Tibial artery (tissue), 4 donors: ENCODE results near the gene CD28.
"Not testable (repeated sequence)": the region's sequence is repeated elsewhere in the genome, so short reads cannot be mapped to it uniquely, and the experiment has no call there.

Experiments used
- DNase-seq, 2 donors: peaks; one replicate each; pipeline ENCODE4 v3.0.0-alpha.2; 2019
- H3K27ac ChIP-seq, 2 donors: fragments of 200-600 bp; sonication (generic) in 1 of 2; 1 replicate in 1 of 2; 2 replicates in 1 of 2; pipeline ENCODE4 v1.5.1; 2018 to 2019; ENCODE audit warnings: mild to moderate bottlenecking in 1 of 2
- H3K27me3 ChIP-seq, 2 donors: fragments of 200-600 bp; sonication (generic) in 1 of 2; one replicate each; pipeline versions ENCODE4 v1.5.1 to v1.6.0; 2016 to 2019
- H3K36me3 ChIP-seq, 3 donors: fragments of 200-600 bp; sonication (generic) in 2 of 3; one replicate each; pipeline ENCODE4 v1.5.1; 2016 to 2019; ENCODE audit warnings: mild to moderate bottlenecking in 2 of 3
- H3K4me1 ChIP-seq, 4 donors: fragments of 200-600 bp; sonication (generic) in 2 of 4; 1 replicate in 3 of 4; 2 replicates in 1 of 4; pipeline ENCODE4 v1.5.1; 2016 to 2019
- H3K4me3 ChIP-seq, 2 donors: fragments of 200-600 bp; sonication (generic) in 1 of 2; 1 replicate in 1 of 2; 2 replicates in 1 of 2; pipeline ENCODE4 v1.5.1; 2018 to 2019; ENCODE audit warnings: mild to moderate bottlenecking in 2 of 2
- H3K9me3 ChIP-seq, 3 donors: fragments of 200-600 bp; sonication (generic) in 1 of 3; one replicate each; pipeline ENCODE4 v1.5.1; 2016 to 2019
- intact Hi-C: fragments of 100-400 bp; cut with DNase I; formaldehyde crosslinking; loops from one replicate; pipeline ENCODE4 v1.15.0; 2023; ENCODE audit warnings: low total_unique reads
- TF ChIP-seq, protein P1 (sequence below), 2 experiments: fragments of 200-600 bp in 1 of 2; fragments of 450-650 bp in 1 of 2; IDR thresholded peaks; one replicate each; pipeline ENCODE4 v1.5.1; 2017 to 2019; ENCODE audit warnings: antibody characterized with exemption in 2 of 2, mild to moderate bottlenecking in 1 of 2, moderate library complexity in 1 of 2

CD28 gene

GRCh38 chr2:203697190-203697589, 9.2 kb upstream of the CD28 start:
- Histone ChIP-seq H3K36me3 (no peaks in the 10 kb centered on the region), H3K4me1 (no peaks in the 10 kb centered on the region), H3K4me3 (no peak overlapping the region), H3K27me3 (no peaks in the 10 kb centered on the region), H3K27ac (no peak overlapping the region), H3K9me3 (no peaks in the 10 kb centered on the region)
- intact Hi-C loops = no loop called here
- TF ChIP-seq, protein P1, sequence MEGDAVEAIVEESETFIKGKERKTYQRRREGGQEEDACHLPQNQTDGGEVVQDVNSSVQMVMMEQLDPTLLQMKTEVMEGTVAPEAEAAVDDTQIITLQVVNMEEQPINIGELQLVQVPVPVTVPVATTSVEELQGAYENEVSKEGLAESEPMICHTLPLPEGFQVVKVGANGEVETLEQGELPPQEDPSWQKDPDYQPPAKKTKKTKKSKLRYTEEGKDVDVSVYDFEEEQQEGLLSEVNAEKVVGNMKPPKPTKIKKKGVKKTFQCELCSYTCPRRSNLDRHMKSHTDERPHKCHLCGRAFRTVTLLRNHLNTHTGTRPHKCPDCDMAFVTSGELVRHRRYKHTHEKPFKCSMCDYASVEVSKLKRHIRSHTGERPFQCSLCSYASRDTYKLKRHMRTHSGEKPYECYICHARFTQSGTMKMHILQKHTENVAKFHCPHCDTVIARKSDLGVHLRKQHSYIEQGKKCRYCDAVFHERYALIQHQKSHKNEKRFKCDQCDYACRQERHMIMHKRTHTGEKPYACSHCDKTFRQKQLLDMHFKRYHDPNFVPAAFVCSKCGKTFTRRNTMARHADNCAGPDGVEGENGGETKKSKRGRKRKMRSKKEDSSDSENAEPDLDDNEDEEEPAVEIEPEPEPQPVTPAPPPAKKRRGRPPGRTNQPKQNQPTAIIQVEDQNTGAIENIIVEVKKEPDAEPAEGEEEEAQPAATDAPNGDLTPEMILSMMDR (IDR thresholded peaks at IDR 0.05) = no peak
- no peak for DNase-seq

DNA sequence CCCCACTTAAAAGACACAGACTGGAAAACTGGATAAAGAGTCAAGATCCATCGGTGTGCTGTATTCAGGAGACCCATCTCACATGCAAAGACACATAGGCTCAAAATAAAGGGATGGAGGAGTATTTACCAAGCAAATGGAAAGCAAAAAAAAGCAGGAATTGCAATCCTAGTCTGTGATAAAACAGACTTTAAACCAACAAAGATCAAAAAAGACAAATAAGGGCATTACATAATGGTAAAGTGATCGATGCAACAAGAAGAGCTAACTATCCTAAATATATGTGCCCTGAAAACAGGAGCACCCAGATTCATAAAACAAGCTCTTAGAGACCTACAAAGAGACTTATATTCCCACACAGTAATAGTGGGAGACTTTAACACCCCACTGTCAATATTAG, 8.7 kb upstream of the CD28 start:
- H3K4me1 ChIP-seq, H3K36me3 ChIP-seq, H3K27ac ChIP-seq, intact Hi-C loops, H3K9me3 ChIP-seq, H3K4me3 ChIP-seq, H3K27me3 ChIP-seq, DNase-seq: not testable (repeated sequence)

GRCh38 chr2:203698410-203698809, 8.0 kb upstream of the CD28 start:
- intact Hi-C loops, H3K4me3 ChIP-seq, H3K27ac ChIP-seq, DNase-seq, H3K4me1 ChIP-seq, H3K9me3 ChIP-seq, H3K36me3 ChIP-seq, H3K27me3 ChIP-seq: not testable (repeated sequence)

- no peak for DNase-seq
- intact Hi-C loops = no loop called here
- TF ChIP-seq, protein P1 (IDR thresholded peaks at IDR 0.05) = no peak
Observed at GRCh38 chr2:203704430-203704829, 2.0 kb upstream of the CD28 start.

DNA sequence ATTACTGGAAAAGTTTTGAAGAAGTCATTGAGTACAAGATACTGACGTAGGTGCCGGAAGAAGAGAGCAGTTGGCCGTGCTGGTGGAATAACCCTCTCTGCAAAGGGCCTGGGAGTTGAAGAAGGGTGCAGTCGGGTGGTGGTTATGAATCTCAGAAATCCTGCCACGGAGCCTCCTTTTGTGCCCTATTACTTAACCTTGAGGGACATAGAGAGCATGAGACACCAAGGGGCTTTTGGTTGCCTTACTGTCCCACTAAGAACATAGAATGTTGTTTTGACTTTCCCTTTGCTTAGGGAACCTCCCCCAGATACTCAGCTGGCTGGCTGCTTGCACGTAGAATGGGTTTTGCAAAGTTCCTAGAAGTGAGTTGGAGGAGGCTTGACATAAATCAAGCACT, 1.3 kb upstream of the CD28 start:
- no peak for DNase-seq
- no peaks in the 10 kb centered on the region for H3K36me3 ChIP-seq
- intact Hi-C loops = no loop called here
- no peak overlapping the region for H3K4me3 ChIP-seq
- TF ChIP-seq, protein P1 (IDR thresholded peaks at IDR 0.05) = no peak
- H3K27me3 ChIP-seq = no peaks in the 10 kb centered on the region
- H3K4me1 ChIP-seq = no peaks in the 10 kb centered on the region
- H3K27ac ChIP-seq = no peak overlapping the region
- H3K9me3 ChIP-seq = peaks cover 0 to 3% (median 0%) of the 10 kb centered on the region in 3 donors

More at GRCh38 chr2:203704430-203704829, 2.0 kb upstream of the CD28 start:
- no peaks in the 10 kb centered on the region for H3K36me3 ChIP-seq
- H3K4me3 ChIP-seq = no peak overlapping the region
- H3K27ac ChIP-seq = no peak overlapping the region
- H3K27me3 ChIP-seq = no peaks in the 10 kb centered on the region
- H3K4me1 ChIP-seq = no peaks in the 10 kb centered on the region
- peaks cover 0 to 3% (median 0%) of the 10 kb centered on the region in 3 donors for H3K9me3 ChIP-seq

- no peak overlapping the region for H3K27ac ChIP-seq
- no peak for DNase-seq
- no peaks in the 10 kb centered on the region for H3K4me1 ChIP-seq
- H3K27me3 ChIP-seq = no peaks in the 10 kb centered on the region
- peaks cover 0 to 3% (median 0%) of the 10 kb centered on the region in 3 donors for H3K9me3 ChIP-seq
- TF ChIP-seq, protein P1 (IDR thresholded peaks at IDR 0.05) = no peak
- H3K4me3 ChIP-seq = no peak overlapping the region
- no peaks in the 10 kb centered on the region for H3K36me3 ChIP-seq
- intact Hi-C loops = no loop called here
Observed at GRCh38 chr2:203707530-203707929, 1.1 kb downstream of the CD28 start.

GRCh38 chr2:203708846-203709396, 2.5 kb downstream of the CD28 start:
- Histone ChIP-seq H3K36me3 (no peaks in the 10 kb centered on the region), H3K27ac (no peak overlapping the region), H3K4me1 (peaks cover 0 to under 1% (median 0%) of the 10 kb centered on the region in 4 donors), H3K9me3 (no peaks in the 10 kb centered on the region), H3K27me3 (no peaks in the 10 kb centered on the region), H3K4me3 (no peak overlapping the region)
- TF ChIP-seq, protein P1 (IDR thresholded peaks at IDR 0.05) = no peak
- intact Hi-C loops = no loop called here
- DNase-seq = no peak
